ENCODE data around the gene XRCC5.

Gene XRCC5

DNA sequence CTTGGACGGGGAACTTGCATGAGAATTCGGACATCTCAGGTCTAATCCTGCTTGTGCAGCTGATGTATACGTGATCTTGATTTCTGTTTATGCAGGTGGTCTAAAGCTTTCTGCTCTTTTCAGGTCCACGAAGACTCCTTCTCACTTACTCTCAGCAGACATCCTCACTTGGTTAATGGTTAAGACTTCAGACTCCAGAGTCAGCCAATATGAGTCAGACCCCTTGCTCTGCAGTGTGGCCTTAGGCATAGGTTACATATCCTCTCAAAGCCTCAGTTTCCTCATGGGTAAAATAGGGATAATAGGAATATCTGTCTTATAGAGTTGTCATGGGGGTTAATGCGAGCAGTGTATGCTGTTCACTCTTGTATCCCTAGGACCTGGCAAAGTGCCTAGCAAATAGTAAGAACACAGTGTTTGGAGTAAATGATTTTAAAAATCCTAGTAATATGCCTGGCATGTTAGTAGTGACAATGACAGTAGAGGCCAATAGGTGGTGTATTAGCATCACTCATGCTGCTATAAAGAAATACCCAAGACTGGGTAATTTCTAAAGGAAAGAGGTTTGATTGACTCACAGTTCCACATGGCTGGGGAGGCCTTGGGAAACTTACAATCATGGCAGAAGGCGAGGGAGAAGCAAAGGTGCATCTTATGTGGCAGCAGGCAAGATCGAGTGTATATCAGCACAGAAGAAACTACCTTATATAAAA is 42.3 kb downstream of the XRCC5 start:
- DNase-seq (ENCODE audit: low read depth in 2 of 2, low spot score in 1 of 2), result no peak

DNA sequence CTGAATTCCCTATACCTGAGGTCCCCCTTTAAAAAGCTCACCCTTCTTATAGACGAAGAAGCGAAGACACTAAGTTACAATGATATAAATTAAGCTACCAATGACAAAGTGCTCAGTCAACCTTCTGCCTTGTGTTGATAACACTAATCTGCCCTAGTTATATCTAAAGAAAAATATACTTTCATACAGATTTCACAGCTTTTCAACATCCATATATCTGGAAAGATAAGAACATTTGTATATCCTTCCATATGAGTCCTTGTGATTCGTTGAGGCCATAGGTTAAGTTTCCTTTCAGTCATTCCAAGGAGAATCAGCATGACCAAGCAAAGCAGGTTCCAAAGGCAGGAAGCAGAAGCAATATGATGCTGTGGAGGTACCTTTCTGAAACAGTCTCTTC is 46.8 kb downstream of the XRCC5 start:
- DNase-seq (ENCODE audit: low read depth in 2 of 2, low spot score in 1 of 2), result no peak

DNA sequence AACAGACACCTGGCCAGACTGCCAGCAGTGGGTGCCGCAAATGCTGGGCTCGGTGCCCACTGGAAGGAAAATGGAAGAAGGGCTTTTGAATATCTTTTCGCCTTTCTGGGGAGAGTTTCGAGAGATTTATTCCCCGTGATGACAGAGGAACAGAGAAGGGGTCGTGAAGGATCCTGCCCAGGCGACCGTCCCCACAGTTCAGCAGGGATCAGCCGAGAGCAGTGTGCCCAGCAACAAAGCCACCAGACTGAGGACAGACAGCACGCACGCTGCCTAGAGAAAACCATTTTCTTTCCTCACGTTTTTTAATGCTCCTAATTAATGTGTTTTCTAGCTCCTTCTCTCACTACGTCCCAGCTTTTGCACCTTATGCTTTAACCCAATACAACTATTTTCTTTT is 47.7 kb downstream of the XRCC5 start:
- no peak for DNase-seq (ENCODE audit: low read depth in 2 of 2, low spot score in 1 of 2)

DNA sequence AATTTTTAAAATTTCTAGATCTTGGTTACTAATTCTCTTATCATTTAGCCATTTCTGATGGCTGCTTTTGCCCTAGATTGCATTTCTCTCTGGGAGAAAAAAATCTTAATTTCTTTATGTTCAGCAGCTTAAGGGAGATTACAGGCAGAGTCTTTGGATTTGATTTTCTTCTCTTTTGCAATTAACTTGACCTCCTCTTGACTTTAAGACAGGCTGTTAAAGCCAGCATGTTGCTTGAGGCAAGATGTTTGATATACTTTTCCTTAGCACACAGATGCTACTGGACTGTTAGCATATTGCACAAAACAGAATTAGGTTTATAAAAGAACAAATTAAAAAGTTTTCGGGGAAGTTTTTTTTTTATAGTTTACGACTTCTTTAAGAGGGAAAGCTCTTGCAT is 50.0 kb downstream of the XRCC5 start:
- no peak for DNase-seq (ENCODE audit: low read depth in 2 of 2, low spot score in 1 of 2)

DNA sequence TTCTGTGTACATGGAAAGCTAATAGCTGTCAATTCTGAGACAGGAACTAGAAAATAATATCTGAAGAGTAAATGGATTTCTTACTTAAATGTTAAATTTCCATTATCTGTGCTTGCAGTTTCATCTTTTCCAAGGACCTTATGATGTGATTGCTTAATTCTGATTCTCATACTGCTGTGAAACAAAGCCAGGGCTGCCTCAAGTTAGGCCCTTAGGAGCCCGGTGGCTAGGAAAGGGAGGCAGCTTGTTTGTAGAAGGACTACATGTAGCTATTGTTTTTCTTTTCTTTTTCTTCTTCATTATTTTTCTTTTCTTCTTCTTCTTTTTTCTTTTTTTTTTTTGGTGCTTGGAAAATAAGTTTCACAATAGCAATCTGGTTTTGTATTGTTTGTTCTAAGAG is 50.5 kb downstream of the XRCC5 start:
- DNase-seq (ENCODE audit: low read depth in 2 of 2, low spot score in 1 of 2), result no peak

DNA sequence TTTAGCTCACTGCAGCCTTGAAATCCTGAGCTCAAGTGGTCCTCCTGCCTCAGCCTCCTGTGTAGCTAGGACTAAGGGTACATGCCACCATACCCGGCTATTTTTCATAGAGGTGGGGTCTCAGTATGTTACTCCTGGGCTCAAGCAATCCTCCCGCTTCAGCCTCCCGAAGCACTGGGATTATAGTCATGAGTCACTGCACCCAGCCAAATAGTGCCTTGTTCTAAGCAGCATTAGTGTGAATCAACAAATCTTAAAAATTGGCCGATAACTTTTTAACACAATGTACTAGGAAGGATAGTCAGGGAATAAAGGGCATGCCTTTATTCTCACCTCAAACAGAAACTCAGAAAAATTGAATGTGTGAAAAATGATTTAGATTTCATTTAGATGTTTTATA is 51.6 kb downstream of the XRCC5 start:
- no peak for DNase-seq (ENCODE audit: low read depth in 2 of 2, low spot score in 1 of 2)

DNA sequence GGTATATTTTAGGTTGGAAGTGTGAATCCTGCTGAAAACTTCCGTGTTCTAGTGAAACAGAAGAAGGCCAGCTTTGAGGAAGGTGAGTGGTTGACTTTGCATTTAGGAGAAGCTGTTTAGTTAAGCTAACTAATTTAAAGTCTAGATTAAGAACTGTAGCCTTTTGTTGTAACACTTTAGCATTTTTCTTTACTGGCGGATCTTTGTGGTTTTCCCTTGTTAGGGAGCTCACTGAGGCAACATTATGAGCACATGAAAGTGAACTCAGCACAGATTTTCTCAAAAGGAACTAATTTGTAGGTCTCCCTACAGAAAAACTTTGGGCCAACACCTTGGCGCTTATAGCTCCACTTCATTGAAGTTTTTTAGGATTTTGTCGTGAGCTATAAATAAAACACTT is 52.8 kb downstream of the XRCC5 start:
- DNase-seq (ENCODE audit: low read depth in 2 of 2, low spot score in 1 of 2), result no peak

DNA sequence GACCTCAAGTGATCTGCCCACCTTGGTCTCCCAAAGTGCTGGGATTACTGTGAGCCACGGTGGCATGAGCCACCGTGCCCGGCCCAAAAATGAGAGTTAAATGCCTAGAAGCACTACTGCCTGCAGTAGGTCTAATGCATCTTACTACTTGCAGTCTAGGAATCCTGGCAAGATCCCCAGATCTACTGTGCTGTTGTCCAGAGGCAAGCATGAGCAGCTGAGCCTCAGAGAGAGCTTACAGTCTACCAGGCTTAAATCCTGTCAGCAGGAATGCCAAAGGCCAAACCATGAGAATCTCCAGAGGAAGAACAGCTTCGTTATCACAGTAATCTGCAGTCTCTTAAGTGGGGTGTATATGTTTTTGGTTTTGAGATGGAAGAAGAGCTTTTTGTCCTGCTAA is 54.4 kb downstream of the XRCC5 start:
- no peak for DNase-seq (ENCODE audit: low read depth in 2 of 2, low spot score in 1 of 2)

DNA sequence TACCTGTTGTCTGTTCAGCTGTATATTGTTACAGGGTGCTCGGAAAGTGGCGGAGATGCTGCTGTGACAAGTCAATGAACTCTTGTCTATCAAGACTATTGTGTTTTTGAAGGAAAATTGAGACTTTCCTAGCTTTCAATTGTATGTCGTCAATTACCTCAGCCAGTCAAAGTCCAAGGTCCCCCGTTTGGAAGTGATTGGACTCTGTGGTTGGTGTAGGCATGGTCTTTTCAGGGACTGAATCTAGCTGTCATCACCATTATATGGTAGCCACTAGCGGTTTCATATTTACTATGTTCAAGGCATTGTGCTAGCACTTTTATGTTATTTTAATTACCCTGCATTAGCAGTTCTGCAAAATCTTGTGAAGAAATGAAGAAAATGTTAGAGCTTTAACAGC is 54.9 kb downstream of the XRCC5 start:
- DNase-seq (ENCODE audit: low read depth in 2 of 2, low spot score in 1 of 2), result no peak

DNA sequence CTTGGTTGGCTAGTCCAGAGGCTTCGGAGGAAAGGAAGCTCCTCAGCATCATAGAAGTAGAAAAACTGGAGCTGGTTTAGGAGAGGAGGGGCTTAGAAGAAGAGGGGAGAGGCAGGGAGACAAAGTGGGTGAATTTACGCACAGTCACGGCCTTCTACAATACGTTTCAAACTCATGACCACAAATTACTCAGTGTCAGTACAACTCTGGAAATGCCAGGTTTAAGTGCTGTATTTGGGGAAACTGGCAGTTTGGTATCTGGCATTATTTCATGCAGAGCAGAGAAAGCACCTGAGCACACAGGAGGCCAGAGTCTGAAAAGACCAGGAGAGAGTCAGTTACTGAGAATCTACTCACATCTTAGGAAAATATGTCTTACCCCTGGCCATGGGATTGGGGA is 55.4 kb downstream of the XRCC5 start:
- DNase-seq (ENCODE audit: low read depth in 2 of 2, low spot score in 1 of 2), result no peak

DNA sequence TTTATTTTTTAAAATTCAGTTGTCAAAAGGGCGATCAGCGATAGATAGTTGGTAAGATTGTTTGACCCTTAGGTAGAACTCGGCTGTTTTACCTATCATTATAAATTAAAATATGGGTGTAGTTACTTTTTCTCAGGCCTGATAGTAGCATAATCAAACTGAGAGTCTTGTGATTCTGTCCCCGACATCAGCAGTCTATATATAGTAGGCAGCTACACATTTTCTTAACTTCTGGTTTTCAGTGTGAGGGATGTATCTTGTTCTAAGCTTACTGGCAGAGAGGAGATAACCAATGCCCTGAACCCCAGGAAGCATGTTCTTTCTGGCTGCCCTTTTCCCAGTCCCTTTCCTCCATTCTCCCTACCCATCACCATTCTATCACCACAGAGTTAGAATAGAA is 56.6 kb downstream of the XRCC5 start:
- no peak for DNase-seq (ENCODE audit: low read depth in 2 of 2, low spot score in 1 of 2)

DNA sequence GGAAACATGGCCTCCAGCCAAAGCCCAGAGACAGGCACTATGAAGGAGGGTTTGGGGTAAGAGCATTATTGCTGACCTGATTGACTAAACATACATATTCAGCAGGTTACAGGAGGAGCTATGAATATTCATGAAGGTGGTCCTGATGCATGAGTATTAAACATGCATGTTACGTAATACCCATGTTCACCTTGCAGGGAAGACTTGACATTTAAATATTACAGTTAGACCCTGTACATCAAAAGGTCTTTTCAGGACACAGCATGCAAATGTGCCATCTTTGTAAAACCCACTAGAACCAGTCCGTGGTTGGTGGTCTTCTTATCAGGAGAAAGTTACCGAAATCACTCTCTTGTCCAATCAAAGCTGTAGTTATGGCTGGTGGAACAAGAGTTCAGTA is 59.9 kb downstream of the XRCC5 start:
- no peak for DNase-seq (ENCODE audit: low read depth in 2 of 2, low spot score in 1 of 2)

DNA sequence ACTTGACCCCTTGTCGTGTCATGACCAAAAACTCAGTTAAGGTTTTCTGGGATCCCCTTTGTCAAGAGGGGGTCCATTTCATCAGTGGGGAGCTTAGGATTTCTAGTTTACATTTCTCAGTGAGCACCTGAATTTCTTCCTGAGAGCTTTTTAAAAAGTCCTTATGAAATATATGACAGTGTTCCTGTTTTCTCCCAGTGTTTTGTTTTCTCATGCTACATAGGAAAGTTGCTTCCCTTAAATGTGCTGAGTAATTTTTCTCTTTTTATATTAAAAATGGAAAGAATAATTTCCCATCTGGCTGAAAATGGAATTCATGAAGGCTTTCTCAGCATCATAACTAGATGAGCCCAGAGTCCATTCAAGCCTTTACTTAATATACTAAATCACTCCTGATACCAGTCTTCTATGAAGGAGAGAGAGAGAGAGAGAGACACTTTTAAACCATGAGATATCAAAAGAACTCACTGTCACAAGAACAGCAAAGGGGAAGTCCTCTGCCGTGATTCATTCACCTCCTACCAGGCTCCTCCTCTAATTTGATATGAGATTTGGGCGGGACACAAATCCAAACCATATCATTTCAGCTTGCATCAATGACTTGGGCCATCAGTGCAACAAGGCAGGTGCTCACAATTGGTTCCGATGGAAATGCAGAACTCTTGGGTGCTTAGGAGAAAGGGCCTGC is 61.1 kb downstream of the XRCC5 start:
- no peak for DNase-seq (ENCODE audit: low read depth in 2 of 2, low spot score in 1 of 2)

DNA sequence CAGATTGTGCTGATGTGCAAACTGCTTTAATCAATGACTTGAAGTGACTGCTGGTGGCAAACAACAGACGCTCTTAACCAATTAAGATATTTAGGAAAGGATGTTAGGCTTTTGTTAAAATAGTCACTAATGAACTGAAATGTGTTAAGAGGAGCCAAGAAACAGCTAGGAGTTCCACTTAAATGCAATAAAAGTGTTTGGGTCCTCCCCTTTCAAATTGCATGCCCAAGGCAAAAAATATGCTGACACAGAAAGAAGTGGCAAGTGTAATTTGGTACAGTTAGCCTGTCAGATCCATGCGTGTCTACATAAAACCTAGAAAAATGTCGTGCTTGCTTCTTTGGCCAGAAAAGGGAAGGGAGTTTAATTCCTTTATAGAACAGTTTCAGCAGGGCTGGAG is 61.9 kb downstream of the XRCC5 start:
- DNase-seq (ENCODE audit: low read depth in 2 of 2, low spot score in 1 of 2), result no peak

DNA sequence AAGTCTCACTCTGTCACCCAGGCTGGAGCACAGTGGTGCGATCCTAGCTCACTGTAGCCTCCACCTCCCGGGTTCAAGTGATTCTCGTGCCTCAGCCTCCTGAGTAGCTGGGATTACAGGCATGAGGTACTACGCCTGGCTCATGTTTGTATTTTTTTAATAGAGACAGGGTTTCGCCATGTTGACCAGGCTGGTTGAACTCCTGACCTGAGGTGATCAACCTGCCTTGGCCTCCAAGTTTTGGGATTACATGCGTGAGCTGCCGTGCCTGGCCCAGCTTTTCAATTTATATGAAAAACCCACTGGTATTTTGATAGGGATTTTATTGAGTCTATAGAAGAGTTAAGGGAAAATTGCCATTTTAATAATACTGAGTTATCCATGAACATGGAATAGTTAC is 63.3 kb downstream of the XRCC5 start:
- no peak for DNase-seq (ENCODE audit: low read depth in 2 of 2, low spot score in 1 of 2)

DNA sequence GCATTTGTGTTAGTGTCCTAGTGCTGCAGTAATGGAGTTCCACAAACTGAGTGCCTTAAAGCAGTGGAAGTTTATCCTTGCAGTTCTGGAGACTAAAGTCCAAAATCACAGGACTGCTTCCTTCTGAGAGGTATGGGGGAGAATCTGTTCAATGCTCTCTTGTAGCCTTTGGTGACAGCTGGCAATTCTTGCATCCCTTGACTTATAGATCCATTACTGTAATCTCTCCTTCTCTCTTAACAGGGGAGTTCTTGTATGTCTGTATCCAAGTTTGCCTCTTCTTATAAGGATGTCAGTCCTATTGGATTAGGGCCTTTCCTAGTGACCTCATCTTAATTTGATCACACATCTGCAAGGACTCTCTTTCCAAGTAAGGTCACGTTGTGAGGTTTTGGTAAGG is 69.9 kb downstream of the XRCC5 start:
- DNase-seq (ENCODE audit: low read depth in 2 of 2, low spot score in 1 of 2), result no peak

DNA sequence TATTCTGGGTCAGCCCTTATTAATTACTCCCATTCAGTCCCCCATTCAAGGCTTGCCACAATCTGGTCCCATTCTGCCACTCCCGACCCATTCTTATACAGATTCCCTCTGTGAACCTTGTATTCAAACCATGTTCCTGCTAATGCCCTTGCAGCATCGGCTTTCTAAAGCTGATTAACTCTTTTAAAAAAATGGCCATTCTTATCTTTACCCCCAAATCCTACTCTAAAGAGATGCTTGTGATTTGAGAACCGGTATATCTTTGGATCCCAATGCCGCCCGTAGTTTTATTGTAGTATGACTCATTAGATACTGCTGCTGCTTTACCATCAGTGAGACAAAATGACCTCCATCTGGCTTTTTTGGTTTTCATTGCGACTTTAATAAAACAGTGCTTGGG is 72.2 kb downstream of the XRCC5 start:
- no peak for DNase-seq (ENCODE audit: low read depth in 2 of 2, low spot score in 1 of 2)

DNA sequence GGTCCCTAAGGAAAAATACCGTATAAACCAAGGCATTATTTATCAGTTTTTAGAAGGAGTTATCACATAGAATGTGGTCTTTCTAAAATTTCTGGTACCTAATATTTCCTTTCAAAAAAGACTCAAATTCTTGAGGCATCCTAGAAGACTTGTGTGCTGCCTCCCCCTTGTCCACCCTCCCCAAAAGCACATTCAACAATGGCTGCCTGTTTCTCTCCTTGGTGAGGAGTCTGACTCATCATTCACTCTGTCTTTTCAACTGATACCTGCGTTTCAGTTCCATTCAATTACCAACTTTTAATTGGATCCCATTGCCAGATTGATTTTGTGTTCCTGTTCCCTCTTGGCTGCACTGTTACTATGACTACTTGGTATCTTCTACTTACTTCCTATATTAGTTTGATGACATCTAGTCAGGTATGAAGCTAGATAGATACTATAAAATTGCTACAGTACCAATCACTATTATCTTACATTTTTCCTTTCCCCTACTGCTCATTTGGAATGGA is 72.9 kb downstream of the XRCC5 start:
- DNase-seq (ENCODE audit: low read depth in 2 of 2, low spot score in 1 of 2), result no peak

DNA sequence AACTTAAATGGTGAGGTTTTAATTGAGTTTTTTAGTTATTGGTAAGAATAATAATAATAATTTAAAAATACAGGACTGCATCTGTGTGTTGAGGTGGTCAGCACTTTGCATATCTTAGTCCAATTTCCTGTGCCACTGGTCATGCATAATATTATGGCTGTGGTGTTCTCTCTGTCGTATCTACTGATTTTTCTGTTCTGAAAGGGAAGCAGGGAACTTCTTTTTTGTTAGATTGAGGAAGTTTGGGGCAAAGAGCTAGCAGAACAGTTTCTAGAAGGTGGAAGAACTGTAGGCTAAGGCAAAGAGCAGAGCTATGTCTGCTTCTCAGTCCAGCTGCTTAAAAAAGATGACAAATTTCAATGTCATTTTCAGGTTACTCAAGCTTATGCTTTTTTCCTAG is 74.3 kb downstream of the XRCC5 start:
- no peak for DNase-seq (ENCODE audit: low read depth in 2 of 2, low spot score in 1 of 2)

DNA sequence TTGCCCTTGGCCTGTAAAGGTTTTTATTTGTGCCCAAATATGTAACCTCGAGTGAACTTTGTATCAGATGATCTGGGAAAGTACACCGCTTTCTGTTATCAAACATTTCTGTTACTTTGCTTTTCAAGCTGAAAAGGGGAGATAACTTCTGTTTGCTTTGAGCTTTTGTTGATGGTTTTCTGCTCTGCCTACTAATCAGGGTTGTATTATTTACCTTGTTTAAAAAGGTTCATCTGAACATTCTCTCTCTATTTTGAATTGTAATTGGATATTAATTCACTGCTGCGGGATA is 79.4 kb downstream of the XRCC5 start:
- DNase-seq (ENCODE audit: low read depth in 2 of 2, low spot score in 1 of 2), result no peak

DNA sequence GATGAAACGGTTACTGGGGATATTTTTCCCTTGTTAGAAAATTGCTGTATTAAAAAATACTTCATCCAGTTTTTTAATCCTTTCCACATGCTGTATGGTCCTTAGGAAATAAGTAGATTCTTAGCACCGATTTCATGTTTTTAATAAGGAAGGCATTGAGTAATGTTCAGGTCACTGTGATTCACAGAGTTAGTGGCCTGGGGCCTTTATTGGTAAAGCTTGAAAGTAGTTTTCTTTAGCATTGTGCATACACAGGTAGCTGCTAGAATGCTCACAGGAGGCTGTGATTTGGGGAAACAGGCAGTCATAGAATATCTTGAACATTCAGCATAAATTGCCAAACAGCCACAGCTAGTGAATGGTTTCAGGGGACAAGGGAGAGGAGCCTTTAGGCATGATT is 79.8 kb downstream of the XRCC5 start:
- no peak for DNase-seq (ENCODE audit: low read depth in 2 of 2, low spot score in 1 of 2)

DNA sequence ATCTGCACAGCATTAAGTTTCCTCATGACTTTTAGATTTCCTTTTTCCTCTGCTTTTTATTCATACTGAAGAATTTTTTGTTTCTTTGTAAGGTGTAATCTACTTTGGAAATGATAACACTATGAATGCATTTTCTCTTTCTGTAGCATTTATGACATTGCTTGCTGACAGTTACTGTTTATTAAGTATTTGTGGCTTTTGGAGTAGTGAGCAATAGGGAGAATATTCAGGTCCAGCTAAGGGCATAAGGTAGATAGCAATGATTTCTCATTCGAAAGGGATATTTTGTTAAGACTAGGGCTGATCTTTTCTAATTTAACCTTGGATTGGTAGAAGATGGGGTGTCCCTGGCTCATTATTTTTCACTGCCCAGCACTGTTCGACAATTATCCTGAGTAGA is 80.3 kb downstream of the XRCC5 start:
- no peak for DNase-seq (ENCODE audit: low read depth in 2 of 2, low spot score in 1 of 2)

DNA sequence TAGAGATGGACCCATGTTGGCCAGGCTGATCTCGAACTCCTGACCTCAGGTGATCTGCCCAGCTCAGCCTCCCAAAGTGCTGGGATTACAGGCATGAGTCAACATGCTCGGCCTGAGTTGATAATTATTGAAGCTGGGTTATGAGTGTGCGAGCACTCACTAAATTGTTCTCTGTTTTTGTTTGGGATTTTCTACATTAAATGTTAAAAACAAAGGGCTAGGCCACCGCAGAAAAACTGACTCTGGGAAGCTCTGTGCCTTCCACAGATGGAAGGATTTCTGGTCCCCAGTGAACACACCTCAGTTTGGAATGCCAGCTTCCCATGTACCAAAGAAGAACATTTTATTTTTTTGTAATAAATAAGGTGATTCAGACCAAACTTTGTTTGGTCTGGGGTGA is 83.0 kb downstream of the XRCC5 start:
- DNase-seq (ENCODE audit: low read depth in 2 of 2, low spot score in 1 of 2), result no peak
